ENCODE results near the gene CDK11B. TPM values are rescaled to one million over a fixed set of nuclear protein-coding genes. Genes with fewer than 3 reads are reported as not detected.
"Not testable (repeated sequence)": the region's sequence is repeated elsewhere in the genome, so short reads cannot be mapped to it uniquely, and the experiment has no call there.

The CDK11B gene
- total and polyA plus RNA-seq, 2 experiments from 2014 or later: 17.9 to 22.2 TPM

DNA sequence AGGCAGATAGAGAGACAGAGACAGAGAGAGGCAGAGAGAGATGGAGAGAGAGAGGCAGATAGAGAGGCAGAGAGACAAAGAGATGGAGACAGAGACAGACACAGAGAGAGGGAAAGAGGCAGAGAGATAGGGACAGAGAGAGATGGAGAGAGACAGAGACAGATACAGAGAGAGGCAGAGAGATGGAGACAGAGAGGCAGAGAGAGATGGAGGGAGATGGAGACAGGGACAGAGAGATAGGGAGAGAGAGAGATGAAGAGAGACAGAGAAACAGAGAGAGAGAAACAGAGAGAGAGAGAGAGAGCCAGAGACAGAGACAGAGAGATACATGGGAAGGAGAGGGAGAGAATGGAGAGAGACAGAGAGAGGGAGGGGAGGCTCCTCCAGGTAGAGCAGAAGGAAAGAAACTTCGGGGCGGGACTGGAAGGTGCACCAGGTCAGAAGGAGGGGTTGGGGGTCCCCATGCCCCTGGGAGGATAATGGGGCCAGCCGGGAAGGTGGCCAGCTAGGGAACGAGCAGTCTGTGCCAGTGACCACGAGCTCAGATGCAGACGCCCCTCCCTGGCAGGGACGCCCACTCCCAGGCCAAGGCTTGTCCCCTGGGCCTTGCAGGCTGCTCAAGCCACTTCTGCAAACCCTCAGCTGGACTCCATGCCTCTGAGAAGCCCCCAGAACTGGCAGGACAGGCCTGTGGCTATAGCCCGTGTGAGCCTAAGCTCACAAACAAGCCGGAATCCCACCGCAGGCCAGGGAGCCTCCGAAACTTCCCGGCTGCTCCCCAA lies 62.1 kb downstream of the CDK11B start:
- DNase-seq (ENCODE audit: low read depth in 1 of 2, low spot score in 1 of 2): no peak
- Histone ChIP-seq H3K36me3 (no peaks in the 10 kb centered on the region), H3K27me3 (peaks cover 28% of the 10 kb centered on the region), H3K4me1 (ENCODE audit: low read depth) (peaks cover 14% of the 10 kb centered on the region), H3K27ac (no peak overlapping the region), H3K9me3 (ENCODE audit: low read depth) (no peaks in the 10 kb centered on the region), H3K4me3 (no peak overlapping the region)
- TF ChIP-seq, protein P1, sequence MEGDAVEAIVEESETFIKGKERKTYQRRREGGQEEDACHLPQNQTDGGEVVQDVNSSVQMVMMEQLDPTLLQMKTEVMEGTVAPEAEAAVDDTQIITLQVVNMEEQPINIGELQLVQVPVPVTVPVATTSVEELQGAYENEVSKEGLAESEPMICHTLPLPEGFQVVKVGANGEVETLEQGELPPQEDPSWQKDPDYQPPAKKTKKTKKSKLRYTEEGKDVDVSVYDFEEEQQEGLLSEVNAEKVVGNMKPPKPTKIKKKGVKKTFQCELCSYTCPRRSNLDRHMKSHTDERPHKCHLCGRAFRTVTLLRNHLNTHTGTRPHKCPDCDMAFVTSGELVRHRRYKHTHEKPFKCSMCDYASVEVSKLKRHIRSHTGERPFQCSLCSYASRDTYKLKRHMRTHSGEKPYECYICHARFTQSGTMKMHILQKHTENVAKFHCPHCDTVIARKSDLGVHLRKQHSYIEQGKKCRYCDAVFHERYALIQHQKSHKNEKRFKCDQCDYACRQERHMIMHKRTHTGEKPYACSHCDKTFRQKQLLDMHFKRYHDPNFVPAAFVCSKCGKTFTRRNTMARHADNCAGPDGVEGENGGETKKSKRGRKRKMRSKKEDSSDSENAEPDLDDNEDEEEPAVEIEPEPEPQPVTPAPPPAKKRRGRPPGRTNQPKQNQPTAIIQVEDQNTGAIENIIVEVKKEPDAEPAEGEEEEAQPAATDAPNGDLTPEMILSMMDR (IDR thresholded peaks at IDR 0.05; ENCODE audit: low read depth, low read length): no peak

GRCh38 chr1:1595341-1595740 lies 63.5 kb downstream of the CDK11B start:
- not testable (repeated sequence) for H3K9me3 ChIP-seq (ENCODE audit: low read depth); H3K4me3 ChIP-seq; H3K27ac ChIP-seq; DNase-seq (ENCODE audit: low read depth in 1 of 2, low spot score in 1 of 2); H3K36me3 ChIP-seq
- Histone ChIP-seq H3K27me3 (peaks cover 15% of the 10 kb centered on the region), H3K4me1 (ENCODE audit: low read depth) (peaks cover 13% of the 10 kb centered on the region)

- DNase-seq (ENCODE audit: low read depth in 1 of 2, low spot score in 1 of 2): no peak
- H3K9me3 ChIP-seq (ENCODE audit: low read depth): no peaks in the 10 kb centered on the region
- peaks cover 12% of the 10 kb centered on the region for H3K27me3 ChIP-seq
- H3K4me3 ChIP-seq: no peak overlapping the region
- no peaks in the 10 kb centered on the region for H3K36me3 ChIP-seq
- H3K4me1 ChIP-seq (ENCODE audit: low read depth): peaks cover 12% of the 10 kb centered on the region
- H3K27ac ChIP-seq: no peak overlapping the region
- TF ChIP-seq, protein P1 (IDR thresholded peaks at IDR 0.05; ENCODE audit: low read depth, low read length): no peak
Measured at GRCh38 chr1:1594602-1595260, 64.1 kb downstream of the CDK11B start.

DNA sequence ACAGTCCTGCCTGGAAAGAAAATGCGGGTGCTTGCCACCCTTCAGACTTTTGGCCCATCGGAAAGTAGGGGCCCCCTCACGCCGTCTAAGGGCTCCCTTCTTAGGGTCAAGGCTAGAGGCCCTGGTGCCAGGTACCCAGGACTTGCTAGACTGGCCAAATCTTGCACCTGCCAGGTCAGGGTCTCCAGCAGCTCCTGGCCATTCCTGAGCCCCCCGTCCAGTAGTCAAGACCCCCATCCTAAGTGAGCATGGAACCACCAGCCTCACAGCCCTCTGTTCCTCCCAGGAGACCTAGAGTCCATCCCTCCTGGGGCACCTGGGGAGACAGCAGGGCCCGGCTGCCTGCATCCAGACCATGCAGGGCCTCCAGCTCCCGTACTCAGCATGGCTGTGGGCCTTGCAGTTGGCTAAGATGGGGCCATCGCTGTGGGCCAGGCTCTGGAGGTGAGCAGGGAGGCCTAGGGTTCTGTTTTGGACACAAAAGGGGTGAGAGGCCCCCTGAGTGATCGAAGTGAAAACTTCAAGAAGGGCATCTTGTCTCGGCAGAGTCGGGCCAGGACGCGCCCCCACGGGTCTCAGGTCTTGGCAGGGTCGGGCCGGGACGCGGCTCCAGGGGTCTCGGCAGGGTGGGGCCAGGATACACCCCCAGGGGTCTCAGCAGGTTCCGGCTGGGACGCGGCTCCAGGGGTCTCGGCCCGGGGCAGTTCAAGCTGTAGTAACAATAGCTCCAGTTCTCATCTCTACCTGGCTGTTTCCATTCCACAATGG lies 64.8 kb downstream of the CDK11B start:
- peaks cover 12% of the 10 kb centered on the region for H3K4me1 ChIP-seq (ENCODE audit: low read depth)
- no peak for DNase-seq (ENCODE audit: low read depth in 1 of 2, low spot score in 1 of 2)
- H3K27me3 ChIP-seq: peaks cover 7% of the 10 kb centered on the region
- no peak overlapping the region for H3K4me3 ChIP-seq
- TF ChIP-seq, protein P1 (IDR thresholded peaks at IDR 0.05; ENCODE audit: low read depth, low read length): no peak
- no peaks in the 10 kb centered on the region for H3K9me3 ChIP-seq (ENCODE audit: low read depth)
- no peaks in the 10 kb centered on the region for H3K36me3 ChIP-seq
- H3K27ac ChIP-seq: no peak overlapping the region

DNA sequence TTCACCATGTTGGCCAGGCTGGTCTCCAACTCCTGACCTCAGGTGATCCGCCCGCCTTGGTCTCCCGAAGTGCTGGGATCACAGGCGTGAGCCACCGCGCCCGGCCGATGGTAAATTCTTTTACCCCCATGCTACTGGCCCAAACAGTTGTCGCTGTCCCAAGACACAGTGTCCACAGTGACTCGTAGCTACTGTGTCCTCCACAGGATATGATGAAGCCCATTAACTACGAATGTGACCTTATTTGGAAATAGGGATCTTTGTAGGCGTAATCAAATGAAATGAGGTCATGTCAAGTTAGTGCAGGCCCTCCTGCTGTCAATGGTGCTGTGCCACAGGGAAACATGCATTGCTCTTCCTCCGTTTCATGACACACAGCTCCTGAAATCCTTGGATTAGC lies 67.4 kb downstream of the CDK11B start:
- H3K9me3 ChIP-seq (ENCODE audit: low read depth): no peaks in the 10 kb centered on the region
- no peaks in the 10 kb centered on the region for H3K27me3 ChIP-seq
- TF ChIP-seq, protein P1 (IDR thresholded peaks at IDR 0.05; ENCODE audit: low read depth, low read length): no peak
- no peak overlapping the region for H3K4me3 ChIP-seq
- no peak overlapping the region for H3K27ac ChIP-seq
- no peak for DNase-seq (ENCODE audit: low read depth in 1 of 2, low spot score in 1 of 2)
- no peaks in the 10 kb centered on the region for H3K36me3 ChIP-seq
- H3K4me1 ChIP-seq (ENCODE audit: low read depth): no peaks in the 10 kb centered on the region

Other genes starting within 250 kb of the CDK11B start
- 0.49 and 0.60 TPM in 2 replicates for gene ANKRD65, start 237.7 kb downstream of the CDK11B start, total RNA-seq
- gene ANKRD65, start 237.7 kb downstream of the CDK11B start, polyA plus RNA-seq: 0.32 and 2.0 TPM in 2 replicates
- 31.5 and 40.4 TPM in 2 replicates for gene VWA1, start 223.3 kb downstream of the CDK11B start, total RNA-seq
- 31.5 and 48.1 TPM in 2 replicates for gene VWA1, start 223.3 kb downstream of the CDK11B start, polyA plus RNA-seq
- 0.21 and 0.28 TPM in 2 replicates for gene ATAD3C, start 209.3 kb downstream of the CDK11B start, total RNA-seq
- gene ATAD3C, start 209.3 kb downstream of the CDK11B start, polyA plus RNA-seq: 0.49 and 0.53 TPM in 2 replicates
- gene ATAD3B, start 187.2 kb downstream of the CDK11B start, total RNA-seq: 28.1 and 37.4 TPM in 2 replicates
- gene ATAD3B, start 187.2 kb downstream of the CDK11B start, polyA plus RNA-seq: 25.8 and 30.2 TPM in 2 replicates
- 61.7 and 79.7 TPM in 2 replicates for gene ATAD3A, start 146.8 kb downstream of the CDK11B start, total RNA-seq
- 74.8 and 77.9 TPM in 2 replicates for gene ATAD3A, start 146.8 kb downstream of the CDK11B start, polyA plus RNA-seq
- gene TMEM240, start 118.4 kb downstream of the CDK11B start, total RNA-seq: 8.1 and 26.0 TPM in 2 replicates
- gene TMEM240, start 118.4 kb downstream of the CDK11B start, polyA plus RNA-seq: 6.2 and 10.4 TPM in 2 replicates
- gene SSU72, start 84.1 kb downstream of the CDK11B start, total RNA-seq: 97.3 and 131 TPM in 2 replicates
- 172 and 202 TPM in 2 replicates for gene SSU72, start 84.1 kb downstream of the CDK11B start, polyA plus RNA-seq
- gene FNDC10, start 58.9 kb downstream of the CDK11B start, total RNA-seq: 30.9 and 46.5 TPM in 2 replicates
- 34.1 and 62.3 TPM in 2 replicates for gene FNDC10, start 58.9 kb downstream of the CDK11B start, polyA plus RNA-seq
- gene MIB2, start 43.5 kb downstream of the CDK11B start, total RNA-seq: 191 and 248 TPM in 2 replicates
- gene MIB2, start 43.5 kb downstream of the CDK11B start, polyA plus RNA-seq: 160 and 168 TPM in 2 replicates
- gene MMP23B, start 26.8 kb downstream of the CDK11B start, total RNA-seq: 23.6 and 30.0 TPM in 2 replicates
- 11.3 and 14.1 TPM in 2 replicates for gene MMP23B, start 26.8 kb downstream of the CDK11B start, polyA plus RNA-seq
- 57.9 and 74.6 TPM in 2 replicates for gene SLC35E2B, start 33.8 kb upstream of the CDK11B start, total RNA-seq
- gene SLC35E2B, start 33.8 kb upstream of the CDK11B start, polyA plus RNA-seq: 30.7 and 44.3 TPM in 2 replicates
- 6.1 and 13.2 TPM in 2 replicates for gene CDK11A, start 65.4 kb upstream of the CDK11B start, total RNA-seq
- 12.4 and 16.6 TPM in 2 replicates for gene CDK11A, start 65.4 kb upstream of the CDK11B start, polyA plus RNA-seq
- 49.2 and 71.2 TPM in 2 replicates for gene NADK, start 119.5 kb upstream of the CDK11B start, total RNA-seq
- 42.7 and 45.2 TPM in 2 replicates for gene NADK, start 119.5 kb upstream of the CDK11B start, polyA plus RNA-seq
- 85.5 and 93.5 TPM in 2 replicates for gene GNB1, start 232.1 kb upstream of the CDK11B start, total RNA-seq
- 185 and 196 TPM in 2 replicates for gene GNB1, start 232.1 kb upstream of the CDK11B start, polyA plus RNA-seq

All from cardiac muscle cell (in vitro differentiated cells and primary cell).